Measurements from ENCODE around the gene NOG.

- TF ChIP-seq, protein P1, sequence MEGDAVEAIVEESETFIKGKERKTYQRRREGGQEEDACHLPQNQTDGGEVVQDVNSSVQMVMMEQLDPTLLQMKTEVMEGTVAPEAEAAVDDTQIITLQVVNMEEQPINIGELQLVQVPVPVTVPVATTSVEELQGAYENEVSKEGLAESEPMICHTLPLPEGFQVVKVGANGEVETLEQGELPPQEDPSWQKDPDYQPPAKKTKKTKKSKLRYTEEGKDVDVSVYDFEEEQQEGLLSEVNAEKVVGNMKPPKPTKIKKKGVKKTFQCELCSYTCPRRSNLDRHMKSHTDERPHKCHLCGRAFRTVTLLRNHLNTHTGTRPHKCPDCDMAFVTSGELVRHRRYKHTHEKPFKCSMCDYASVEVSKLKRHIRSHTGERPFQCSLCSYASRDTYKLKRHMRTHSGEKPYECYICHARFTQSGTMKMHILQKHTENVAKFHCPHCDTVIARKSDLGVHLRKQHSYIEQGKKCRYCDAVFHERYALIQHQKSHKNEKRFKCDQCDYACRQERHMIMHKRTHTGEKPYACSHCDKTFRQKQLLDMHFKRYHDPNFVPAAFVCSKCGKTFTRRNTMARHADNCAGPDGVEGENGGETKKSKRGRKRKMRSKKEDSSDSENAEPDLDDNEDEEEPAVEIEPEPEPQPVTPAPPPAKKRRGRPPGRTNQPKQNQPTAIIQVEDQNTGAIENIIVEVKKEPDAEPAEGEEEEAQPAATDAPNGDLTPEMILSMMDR (IDR thresholded peaks at IDR 0.05) = no peak
- TF ChIP-seq POLR2A (IDR thresholded peaks at IDR 0.05) = no peak
Measured at GRCh38 chr17:56635641-56636040, 42.1 kb downstream of the NOG start.

Measured in tibial nerve (tissue), 3 donors.